Stimulated activated CD4-positive, alpha-beta T cell treated with anti-CD3 and anti-CD28 coated beads, Interleukin-12 subunit alpha, Interleukin-12 subunit beta, amount 100 ng/mL, for 48 hours (primary cell): Measurements from ENCODE around the gene MGAT3.
"Not testable (repeated sequence)": the region's sequence is repeated elsewhere in the genome, so short reads cannot be mapped to it uniquely, and the experiment has no call there.

Source experiments
- DNase-seq, 3 donors: peaks; one replicate each; pipeline ENCODE4 v3.0.0-alpha.2; 2020; ENCODE audit warnings: low read depth in 2 of 3, low spot score in 1 of 3

MGAT3 gene

GRCh38 chr22:39510529-39511149, 53.8 kb downstream of the MGAT3 start:
- no peak for DNase-seq

- no peak for DNase-seq
Measured at GRCh38 chr22:39511226-39511625, 54.4 kb downstream of the MGAT3 start.

- DNase-seq = no peak
Measured at GRCh38 chr22:39512026-39512425, 55.2 kb downstream of the MGAT3 start.

GRCh38 chr22:39513791-39514190, 57.0 kb downstream of the MGAT3 start:
- DNase-seq = no peak

GRCh38 chr22:39514373-39514973, 57.7 kb downstream of the MGAT3 start:
- DNase-seq = peak in 1 of 3 donors; percentile 49

GRCh38 chr22:39515266-39516050, 58.6 kb downstream of the MGAT3 start:
- DNase-seq = no peak

GRCh38 chr22:39517470-39517869, 60.7 kb downstream of the MGAT3 start:
- no peak for DNase-seq

- no peak for DNase-seq
Measured at GRCh38 chr22:39518144-39518786, 61.5 kb downstream of the MGAT3 start.

GRCh38 chr22:39518996-39519680, 62.3 kb downstream of the MGAT3 start:
- DNase-seq = no peak

GRCh38 chr22:39519681-39520225, 62.9 kb downstream of the MGAT3 start:
- DNase-seq = peak in 2 of 3 donors; percentile 93 to 95

- DNase-seq = peak; percentile 52 to 96 (median 84)
Measured at GRCh38 chr22:39520226-39521105, 63.7 kb downstream of the MGAT3 start, which contains the start of gene ATF4. Gene ATF4, plus strand, starts transcription at chr22:39520562. Its CDS starts 884 bp downstream, at chr22:39521446.

GRCh38 chr22:39521106-39521885, 64.5 kb downstream of the MGAT3 start:
- not testable (repeated sequence) for DNase-seq

GRCh38 chr22:39522091-39522490, 65.3 kb downstream of the MGAT3 start:
- not testable (repeated sequence) for DNase-seq

- no peak for DNase-seq
Measured at GRCh38 chr22:39522567-39523300, 65.9 kb downstream of the MGAT3 start.

GRCh38 chr22:39524089-39524752, 67.4 kb downstream of the MGAT3 start:
- DNase-seq = no peak

GRCh38 chr22:39524753-39525657, 68.2 kb downstream of the MGAT3 start:
- no peak for DNase-seq

- no peak for DNase-seq
Measured at GRCh38 chr22:39525658-39525975, 68.8 kb downstream of the MGAT3 start.
